22Rv1 (cell line): ENCODE results near the gene ACAP3.
A peak's percentile ranks its signal among the peaks of the same experiment; 100 is the strongest.

ENCODE experiments used
- ZFX ChIP-seq: fragments of 450-650 bp; IDR thresholded peaks from 2 replicates; pipeline ENCODE4 v1.6.1; 2017; ENCODE audit warnings: antibody characterized with exemption, borderline replicate concordance
- TF ChIP-seq, protein P1 (sequence below): fragments of 450-650 bp; IDR thresholded peaks from 2 replicates; pipeline ENCODE4 v1.5.1; 2017; ENCODE audit warnings: mild to moderate bottlenecking

DNA sequence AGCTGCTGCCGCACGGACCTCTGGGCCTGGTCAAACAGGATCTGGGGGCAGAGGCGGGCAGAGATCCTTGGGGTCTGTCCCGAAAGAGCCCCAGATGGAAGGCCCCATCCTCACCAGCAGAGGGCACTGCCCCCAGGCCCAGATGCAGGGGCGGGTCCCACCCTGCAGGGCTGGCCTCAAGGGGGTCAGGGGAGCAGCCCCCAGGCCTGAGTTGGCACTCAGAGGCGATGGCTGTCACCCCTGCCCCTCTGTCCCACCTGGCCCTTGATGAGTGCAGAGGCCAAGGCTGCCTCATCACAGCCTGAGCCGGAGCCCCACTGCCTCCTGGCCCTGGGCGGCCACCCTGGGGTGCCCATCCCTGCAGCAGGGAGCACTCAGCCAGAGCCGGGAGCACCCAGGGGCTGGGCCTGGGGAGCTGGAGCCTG is 5.7 kb downstream of the ACAP3 start:
- TF ChIP-seq, protein P1, sequence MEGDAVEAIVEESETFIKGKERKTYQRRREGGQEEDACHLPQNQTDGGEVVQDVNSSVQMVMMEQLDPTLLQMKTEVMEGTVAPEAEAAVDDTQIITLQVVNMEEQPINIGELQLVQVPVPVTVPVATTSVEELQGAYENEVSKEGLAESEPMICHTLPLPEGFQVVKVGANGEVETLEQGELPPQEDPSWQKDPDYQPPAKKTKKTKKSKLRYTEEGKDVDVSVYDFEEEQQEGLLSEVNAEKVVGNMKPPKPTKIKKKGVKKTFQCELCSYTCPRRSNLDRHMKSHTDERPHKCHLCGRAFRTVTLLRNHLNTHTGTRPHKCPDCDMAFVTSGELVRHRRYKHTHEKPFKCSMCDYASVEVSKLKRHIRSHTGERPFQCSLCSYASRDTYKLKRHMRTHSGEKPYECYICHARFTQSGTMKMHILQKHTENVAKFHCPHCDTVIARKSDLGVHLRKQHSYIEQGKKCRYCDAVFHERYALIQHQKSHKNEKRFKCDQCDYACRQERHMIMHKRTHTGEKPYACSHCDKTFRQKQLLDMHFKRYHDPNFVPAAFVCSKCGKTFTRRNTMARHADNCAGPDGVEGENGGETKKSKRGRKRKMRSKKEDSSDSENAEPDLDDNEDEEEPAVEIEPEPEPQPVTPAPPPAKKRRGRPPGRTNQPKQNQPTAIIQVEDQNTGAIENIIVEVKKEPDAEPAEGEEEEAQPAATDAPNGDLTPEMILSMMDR, result peak; percentile 75
- TF ChIP-seq ZFX, result no peak
